ENCODE results near the gene MICAL3.

DNA sequence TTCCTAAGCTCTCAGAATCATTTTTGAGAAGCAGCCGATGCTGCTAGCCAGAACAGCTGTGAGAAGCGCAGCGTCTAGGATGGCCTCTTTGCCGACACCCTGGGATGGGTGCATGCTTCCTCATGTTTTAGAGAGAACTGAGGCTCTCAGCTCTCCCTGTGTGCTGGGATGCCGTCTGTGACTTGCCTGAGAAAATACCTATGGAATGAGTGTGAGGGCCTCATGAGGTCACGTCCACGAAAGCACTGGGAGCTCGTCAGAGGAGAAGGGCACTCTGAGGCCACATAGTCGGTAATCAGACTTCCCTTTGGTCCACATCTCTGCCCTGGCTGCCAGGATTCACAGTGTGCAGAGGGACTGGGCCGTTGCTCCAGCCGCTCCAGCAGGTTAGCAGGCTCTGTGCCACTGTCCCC lies 54.7 kb downstream of the MICAL3 start:
- TF ChIP-seq, protein P1, sequence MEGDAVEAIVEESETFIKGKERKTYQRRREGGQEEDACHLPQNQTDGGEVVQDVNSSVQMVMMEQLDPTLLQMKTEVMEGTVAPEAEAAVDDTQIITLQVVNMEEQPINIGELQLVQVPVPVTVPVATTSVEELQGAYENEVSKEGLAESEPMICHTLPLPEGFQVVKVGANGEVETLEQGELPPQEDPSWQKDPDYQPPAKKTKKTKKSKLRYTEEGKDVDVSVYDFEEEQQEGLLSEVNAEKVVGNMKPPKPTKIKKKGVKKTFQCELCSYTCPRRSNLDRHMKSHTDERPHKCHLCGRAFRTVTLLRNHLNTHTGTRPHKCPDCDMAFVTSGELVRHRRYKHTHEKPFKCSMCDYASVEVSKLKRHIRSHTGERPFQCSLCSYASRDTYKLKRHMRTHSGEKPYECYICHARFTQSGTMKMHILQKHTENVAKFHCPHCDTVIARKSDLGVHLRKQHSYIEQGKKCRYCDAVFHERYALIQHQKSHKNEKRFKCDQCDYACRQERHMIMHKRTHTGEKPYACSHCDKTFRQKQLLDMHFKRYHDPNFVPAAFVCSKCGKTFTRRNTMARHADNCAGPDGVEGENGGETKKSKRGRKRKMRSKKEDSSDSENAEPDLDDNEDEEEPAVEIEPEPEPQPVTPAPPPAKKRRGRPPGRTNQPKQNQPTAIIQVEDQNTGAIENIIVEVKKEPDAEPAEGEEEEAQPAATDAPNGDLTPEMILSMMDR (IDR thresholded peaks at IDR 0.05 in 4 of 5, conservative IDR thresholded peaks at IDR 0.05 in 1 of 5), result no peak
- no peak for TF ChIP-seq POLR2A (IDR thresholded peaks at IDR 0.05)
